GM21786 (cell line): ENCODE results near the gene SLC3A2.
"Not testable (repeated sequence)": the region's sequence is repeated elsewhere in the genome, so short reads cannot be mapped to it uniquely, and the experiment has no call there.

ENCODE experiments used
- ATAC-seq: cut with Tn5 transposase; IDR thresholded peaks from one replicate; pipeline ENCODE4 v1.9.1; 2021; ENCODE audit not compliant: unreplicated experiment

Gene SLC3A2

DNA sequence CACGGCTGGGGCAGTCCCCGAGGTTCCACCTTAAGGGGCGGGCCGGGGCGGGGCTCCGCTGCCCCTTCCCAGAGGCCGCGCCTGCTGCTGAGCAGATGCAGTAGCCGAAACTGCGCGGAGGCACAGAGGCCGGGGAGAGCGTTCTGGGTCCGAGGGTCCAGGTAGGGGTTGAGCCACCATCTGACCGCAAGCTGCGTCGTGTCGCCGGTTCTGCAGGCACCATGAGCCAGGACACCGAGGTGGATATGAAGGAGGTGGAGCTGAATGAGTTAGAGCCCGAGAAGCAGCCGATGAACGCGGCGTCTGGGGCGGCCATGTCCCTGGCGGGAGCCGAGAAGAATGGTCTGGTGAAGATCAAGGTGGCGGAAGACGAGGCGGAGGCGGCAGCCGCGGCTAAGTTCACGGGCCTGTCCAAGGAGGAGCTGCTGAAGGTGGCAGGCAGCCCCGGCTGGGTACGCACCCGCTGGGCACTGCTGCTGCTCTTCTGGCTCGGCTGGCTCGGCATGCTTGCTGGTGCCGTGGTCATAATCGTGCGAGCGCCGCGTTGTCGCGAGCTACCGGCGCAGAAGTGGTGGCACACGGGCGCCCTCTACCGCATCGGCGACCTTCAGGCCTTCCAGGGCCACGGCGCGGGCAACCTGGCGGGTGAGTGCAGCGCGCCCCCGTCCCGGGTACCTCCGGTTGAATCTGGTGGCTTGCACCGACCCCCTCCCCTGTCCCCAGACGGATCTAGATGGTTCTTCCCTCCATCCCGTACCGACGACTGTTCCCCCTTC lies at the start of gene SLC3A2:
SLC3A2 (plus strand) TSS at position 94 of the 776 bp plus-strand sequence; CDS start at position 222, 128 bp downstream.
- peak; percentile 72 for ATAC-seq

DNA sequence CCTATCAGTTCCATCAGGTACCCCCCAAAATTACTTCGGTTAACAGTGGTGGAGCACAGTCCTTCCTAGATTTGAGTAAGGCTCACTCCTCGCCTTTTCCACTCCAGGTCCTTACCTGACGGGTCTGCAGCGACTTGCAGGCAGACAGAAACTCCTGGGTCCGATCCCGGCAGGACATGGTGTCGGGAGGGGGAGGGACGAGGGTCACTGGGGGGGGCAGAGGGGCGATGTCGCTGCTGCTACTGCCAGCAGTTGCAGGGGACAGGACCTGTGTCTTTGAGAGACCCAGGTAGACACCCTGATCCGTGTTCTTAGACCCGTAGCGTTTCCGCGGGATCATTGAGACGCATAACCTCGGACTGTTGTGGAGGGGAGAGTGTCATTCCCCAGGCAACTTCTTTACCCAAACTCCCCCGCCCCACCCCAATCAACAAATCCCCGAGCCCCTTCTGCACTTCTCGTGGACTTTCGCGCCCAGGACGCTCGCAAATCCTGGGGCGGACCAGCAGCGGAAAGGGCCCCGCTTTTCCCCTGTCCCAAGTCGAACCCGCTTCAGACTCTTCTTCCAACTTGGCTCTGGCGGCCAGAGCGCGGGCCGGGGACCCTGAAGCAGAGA lies 49.7 kb upstream of the SLC3A2 start:
- ATAC-seq = peak; percentile 3

DNA sequence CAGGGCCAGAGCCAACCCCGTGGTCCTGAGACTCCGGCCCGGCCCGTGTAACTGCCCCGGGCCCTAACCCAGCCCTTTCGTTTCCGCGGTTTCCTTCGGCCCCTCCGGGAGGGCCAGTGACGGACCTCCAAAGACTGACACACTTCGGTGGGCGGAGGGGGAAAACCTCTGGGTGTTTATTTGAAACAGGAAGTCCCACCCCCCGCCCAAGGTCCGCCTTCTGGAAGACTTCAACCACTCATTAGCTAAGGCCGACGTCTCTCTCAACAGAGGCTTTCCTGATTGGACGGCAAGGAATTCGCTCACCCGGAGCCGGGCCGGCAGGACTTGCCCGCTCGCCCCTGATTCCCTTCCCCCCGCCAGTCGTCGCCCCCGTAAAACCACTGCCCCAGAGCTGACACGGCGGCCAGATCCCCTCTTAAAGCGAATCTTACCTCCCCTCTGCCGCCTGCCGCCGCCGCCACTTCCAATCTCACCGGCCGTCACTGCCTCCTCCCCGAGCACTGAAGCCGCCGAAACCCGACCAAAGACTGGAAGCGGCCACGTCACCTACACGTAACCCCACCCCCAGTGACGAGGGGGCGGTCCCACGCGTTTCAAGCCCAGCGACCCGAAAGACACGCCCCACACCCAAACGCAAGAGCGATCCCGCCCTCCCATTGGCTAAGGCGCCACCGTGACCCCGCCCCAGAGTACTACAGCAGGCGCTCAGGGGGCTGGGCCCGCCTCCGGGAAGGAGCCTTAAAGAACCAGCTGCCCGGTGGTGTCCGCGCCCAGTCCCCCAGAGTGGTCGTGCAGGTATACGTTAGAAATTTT lies 49.0 kb upstream of the SLC3A2 start, which contains the start of gene STX5:
STX5 (minus strand) TSS at position 532 of the 816 bp plus-strand sequence. CDS start 808 bp downstream, outside the sequence.
- peak; percentile 89 for ATAC-seq

- ATAC-seq = no peak
These were observed 48.1 kb upstream of the SLC3A2 start, which contains the start of gene TEX54 for GRCh38 chr11:62832336-62833234. TEX54 (minus strand) TSS chr11:62832841.

- no peak for ATAC-seq
These were observed 45.4 kb upstream of the SLC3A2 start for GRCh38 chr11:62835336-62835735.

DNA sequence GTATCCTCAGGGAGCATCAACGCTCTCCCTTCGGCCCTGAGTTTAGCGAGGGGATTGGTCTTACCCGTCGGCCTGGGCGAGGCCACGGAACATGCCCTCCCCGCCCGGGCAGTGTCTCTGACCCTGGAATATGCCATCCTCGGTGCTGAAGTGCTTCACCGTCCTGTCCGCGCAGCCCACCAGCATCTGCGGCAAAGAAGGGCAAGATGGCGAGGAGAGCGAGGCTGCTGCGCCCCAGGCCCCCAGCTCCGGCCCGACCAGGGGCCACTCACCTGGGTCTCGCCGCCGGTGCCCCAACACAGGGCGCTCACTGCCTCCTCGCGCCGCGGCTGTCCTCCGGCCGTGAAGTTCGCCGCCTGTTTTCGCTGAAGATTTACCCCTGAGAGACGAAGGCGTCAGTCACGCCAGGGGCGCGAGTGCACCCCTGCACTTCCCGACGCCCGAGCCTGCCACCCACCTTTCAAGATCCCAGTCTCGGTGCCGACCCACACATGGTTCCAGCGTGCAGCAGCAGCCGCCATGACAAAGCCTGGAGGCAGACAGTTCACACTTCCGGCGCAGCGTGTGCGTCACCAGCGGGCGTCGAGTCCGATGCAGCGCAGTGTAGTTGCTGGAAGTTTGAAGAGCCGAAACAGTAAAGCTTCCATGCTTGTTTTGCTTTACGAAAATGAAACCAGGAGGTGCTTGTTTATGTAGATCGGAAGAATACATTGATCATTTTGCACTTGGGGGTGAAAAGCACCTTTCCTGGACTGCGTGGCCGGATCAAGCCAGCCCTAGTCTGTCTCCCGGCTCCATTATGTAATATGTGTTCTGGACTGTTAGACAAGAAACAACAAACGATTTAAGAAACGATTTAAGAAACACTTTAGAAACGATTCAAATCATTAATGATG lies 41.4 kb upstream of the SLC3A2 start, which contains the start of gene WDR74:
WDR74 (minus strand) TSS at position 541 of the 896 bp plus-strand sequence; CDS start at position 521, 20 bp downstream.
- peak; percentile 40 for ATAC-seq

DNA sequence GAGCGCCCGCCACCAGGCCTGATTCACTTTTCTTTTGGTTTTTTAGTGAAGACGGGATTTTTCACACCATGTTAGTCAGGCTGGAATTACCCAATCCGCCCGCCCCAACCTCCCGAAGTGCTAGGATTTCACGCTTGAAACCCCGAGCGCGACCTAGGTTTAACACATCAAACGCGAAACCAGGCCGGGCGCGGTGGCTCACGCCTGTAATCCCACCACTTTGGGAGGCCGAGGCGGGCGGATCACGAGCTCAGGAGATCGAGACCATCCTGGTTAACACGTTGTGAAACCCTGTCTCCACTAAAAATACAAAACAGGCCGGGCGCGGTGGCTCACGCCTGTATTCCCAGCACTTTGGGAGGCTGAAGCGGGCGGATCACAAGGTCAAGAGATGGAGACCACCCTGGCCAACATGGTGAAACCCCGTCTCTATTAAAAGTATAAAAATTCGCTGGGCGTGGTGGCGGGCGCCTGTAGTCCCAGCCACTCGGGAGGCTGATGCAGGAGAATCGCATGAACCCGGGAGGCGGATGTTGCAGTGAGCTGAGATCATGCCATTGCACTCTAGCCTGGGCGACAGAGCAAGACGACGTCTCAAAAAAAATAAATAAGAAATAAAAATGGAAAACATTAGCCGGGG lies 39.9 kb upstream of the SLC3A2 start:
- ATAC-seq = not testable (repeated sequence)

- ATAC-seq = peak; percentile 57
These were observed 39.1 kb upstream of the SLC3A2 start for GRCh38 chr11:62841361-62842170.

GRCh38 chr11:62842171-62842741 lies 38.4 kb upstream of the SLC3A2 start:
- ATAC-seq = no peak

DNA sequence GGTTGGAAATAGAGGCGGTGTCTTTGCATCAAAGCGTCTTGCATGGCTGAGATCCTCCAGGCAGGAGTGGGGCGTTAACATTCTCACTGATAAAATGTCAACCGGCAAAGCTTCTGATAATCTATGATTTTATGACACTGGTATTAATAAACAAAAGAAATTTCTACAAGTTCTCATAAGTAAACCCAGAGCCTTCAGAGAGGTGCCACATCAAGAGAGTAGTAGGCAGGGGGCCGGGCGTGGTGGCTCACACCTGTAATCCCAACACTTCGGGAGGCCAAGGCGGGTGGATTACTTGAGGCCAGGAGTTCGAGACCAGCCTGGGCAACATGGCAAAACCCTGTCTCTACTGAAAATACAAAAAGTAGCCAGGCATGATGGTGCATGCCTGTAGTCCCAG lies 37.8 kb upstream of the SLC3A2 start:
- ATAC-seq = not testable (repeated sequence)

DNA sequence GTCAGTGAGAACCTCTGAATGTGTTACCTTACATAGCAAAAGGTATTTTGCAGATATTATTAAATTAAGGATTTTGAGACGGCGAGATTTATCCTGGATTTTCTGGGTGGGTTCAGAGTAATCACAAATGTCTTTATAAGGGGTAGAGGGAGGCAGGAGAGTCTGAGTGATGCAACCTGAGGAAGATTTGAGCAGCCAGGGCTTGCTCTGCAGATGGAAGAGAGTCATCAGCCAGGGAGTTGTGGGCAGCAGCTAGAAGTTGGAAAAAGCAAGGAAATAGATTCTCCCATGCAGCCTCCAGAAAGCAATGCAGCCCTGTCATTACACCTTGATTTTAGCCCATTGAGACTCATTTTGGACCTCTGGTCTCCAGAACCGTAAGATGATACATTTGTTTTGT lies 37.2 kb upstream of the SLC3A2 start:
- no peak for ATAC-seq

DNA sequence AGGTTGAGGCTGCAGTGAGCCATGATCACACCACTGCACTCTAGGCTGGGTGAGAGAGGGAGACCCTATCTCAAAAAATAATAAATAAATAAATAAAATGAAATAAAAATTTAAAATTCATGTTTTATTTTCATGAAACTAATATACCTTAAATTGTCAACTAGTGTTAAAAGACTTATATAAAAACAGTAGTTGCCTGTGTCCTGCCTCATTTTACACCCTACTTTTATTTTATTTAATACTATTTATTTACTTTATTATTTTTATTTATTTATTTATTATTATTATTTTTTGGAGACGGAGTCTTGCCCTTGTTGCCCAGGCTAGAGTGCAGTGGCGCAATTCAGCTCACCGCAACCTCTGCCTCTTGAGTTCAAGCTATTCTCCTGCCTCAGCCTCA lies 36.5 kb upstream of the SLC3A2 start:
- no peak for ATAC-seq

- ATAC-seq = no peak
These were observed 34.5 kb upstream of the SLC3A2 start for GRCh38 chr11:62846177-62846576.

- ATAC-seq = no peak
These were observed 32.9 kb upstream of the SLC3A2 start for GRCh38 chr11:62847767-62848314.

DNA sequence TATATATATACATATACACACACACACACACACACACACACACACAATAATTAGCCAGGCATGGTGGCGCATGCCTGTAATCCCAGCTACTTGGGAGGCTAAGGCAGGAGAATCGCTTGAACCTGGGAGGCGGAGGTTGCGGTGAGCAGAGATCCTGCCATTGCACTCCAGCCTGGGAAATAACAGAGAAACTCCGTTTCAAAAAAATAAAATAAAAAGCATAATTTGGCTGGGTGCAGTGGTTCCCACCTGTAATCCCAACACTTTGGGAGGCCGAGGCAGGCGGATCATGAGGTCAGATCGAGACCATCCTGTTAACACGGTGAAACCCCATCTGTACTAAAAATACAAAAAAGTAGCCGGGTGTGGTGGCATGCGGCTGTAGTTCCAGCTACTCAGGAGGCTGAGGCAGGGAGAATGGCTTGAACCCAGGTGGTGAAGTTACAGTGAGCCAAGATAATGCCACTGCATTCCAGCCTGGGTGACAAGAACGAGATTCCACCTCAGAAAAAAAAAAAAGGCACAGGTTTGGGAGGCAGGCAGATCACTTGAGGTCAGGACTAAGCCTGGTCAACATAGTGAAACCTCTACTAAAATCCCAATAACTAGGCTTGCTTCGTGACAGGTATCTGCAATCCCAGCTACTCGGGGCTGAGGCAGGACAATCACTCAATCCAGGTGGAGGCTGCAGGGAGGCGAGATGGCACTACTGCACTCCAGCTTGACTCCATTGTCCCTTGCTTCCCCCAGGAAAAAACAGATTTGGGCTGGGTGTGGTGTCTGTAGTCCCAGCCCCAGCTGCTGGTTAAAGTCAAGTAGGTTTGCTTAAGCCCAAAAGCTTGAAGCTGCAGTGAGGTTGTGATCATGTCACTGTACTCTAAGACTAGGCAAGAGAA lies 29.5 kb upstream of the SLC3A2 start:
- no peak for ATAC-seq

DNA sequence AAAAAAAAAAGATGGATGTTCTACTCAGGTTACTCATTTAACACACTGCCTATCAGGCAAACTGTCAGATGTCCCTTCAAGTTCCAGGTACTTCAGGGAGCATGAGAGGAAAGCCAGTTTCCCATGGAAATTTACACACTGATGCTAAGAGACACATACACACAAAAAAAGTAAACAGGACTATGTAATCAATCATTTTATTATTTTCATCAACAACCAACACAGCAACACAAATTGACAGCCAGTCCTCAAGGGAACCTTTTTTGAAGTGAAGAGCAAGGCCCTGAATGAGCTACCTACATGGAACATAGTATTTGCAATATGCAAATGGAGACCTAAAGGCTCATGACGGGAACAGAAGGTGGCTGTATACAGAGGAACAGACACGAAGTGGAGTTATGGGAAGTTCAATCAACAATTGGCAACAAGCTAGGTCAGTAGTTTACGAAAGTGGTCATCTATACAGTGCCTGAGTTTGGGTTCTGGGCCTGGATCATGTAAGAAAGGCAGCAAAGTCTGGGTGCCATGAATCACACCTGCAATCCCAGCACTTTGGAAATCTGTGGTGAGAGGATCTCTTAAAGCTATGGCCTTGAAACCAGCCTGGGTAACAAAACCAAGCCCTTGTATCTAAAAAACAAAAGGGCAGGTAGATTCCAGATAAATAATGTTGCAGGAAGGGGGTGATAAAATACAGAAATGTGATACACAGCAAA lies 28.7 kb upstream of the SLC3A2 start:
- no peak for ATAC-seq
